Neural cell (in vitro differentiated cells): ENCODE results near the gene INO80E. TPM values are rescaled to one million over a fixed set of nuclear protein-coding genes. Genes with fewer than 3 reads are reported as not detected.

Experiments used
- H2AFZ ChIP-seq: fragments of 200-600, 300-800 bp; sonication (generic), shearing (Covaris generic); 2 replicates; pipeline ENCODE4 v1.6.0; 2014; ENCODE audit warnings: low read depth, mild to moderate bottlenecking, antibody characterized with exemption, low read length, moderate library complexity
- H3F3A ChIP-seq: fragments of 200-600 bp; shearing (Covaris generic); 2 replicates; pipeline ENCODE4 v1.6.1; 2016; ENCODE audit warnings: mild to moderate bottlenecking, moderate library complexity, mixed read lengths, antibody characterized with exemption, low read length; ENCODE audit not compliant: insufficient read depth, poor library complexity, severe bottlenecking
- H3K27ac ChIP-seq: fragments of 200-600, 300-800 bp; sonication (generic), shearing (Covaris generic); 2 replicates; pipeline ENCODE4 v1.5.1; 2014; ENCODE audit warnings: mild to moderate bottlenecking, low read length, moderate library complexity
- H3K27me3 ChIP-seq: fragments of 300-800, 200-600 bp; sonication (generic), shearing (Covaris generic); 2 replicates; pipeline ENCODE4 v1.6.0; 2014; ENCODE audit warnings: mild to moderate bottlenecking, low read depth, low read length, moderate library complexity; ENCODE audit not compliant: insufficient read depth
- H3K36me3 ChIP-seq: fragments of 300-800, 200-600 bp; sonication (generic), shearing (Covaris generic); 2 replicates; pipeline ENCODE4 v1.5.1; 2014; ENCODE audit warnings: mild to moderate bottlenecking, antibody characterized with exemption, low read length, moderate library complexity; ENCODE audit not compliant: insufficient read depth
- H3K4me2 ChIP-seq: fragments of 300-800, 200-600 bp; sonication (generic), shearing (Covaris generic); 2 replicates; pipeline ENCODE4 v1.6.0; 2014; ENCODE audit warnings: mild to moderate bottlenecking, low read length
- H3K4me3 ChIP-seq: fragments of 300-800, 200-600 bp; sonication (generic), shearing (Covaris generic); 2 replicates; pipeline ENCODE4 v1.5.1; 2014; ENCODE audit warnings: mild to moderate bottlenecking, low read length, moderate library complexity
- H3K79me2 ChIP-seq: fragments of 200-600 bp; shearing (Covaris generic); replicated peaks from 2 replicates; pipeline ENCODE4 v1.6.0; 2014; ENCODE audit warnings: mild to moderate bottlenecking, low read length, moderate library complexity; ENCODE audit not compliant: insufficient read depth
- H3K9ac ChIP-seq: fragments of 300-800, 200-600 bp; sonication (generic), shearing (Covaris generic); 2 replicates; pipeline ENCODE4 v1.6.1; 2016; ENCODE audit warnings: mild to moderate bottlenecking, low read length, mixed read lengths
- H3K9me2 ChIP-seq: fragments of 200-600 bp; shearing (Covaris generic); 2 replicates; pipeline ENCODE4 v1.6.1; 2016; ENCODE audit warnings: mild to moderate bottlenecking, low read length, mixed read lengths; ENCODE audit not compliant: insufficient read depth
- H3K9me3 ChIP-seq: fragments of 200-600, 300-800 bp; sonication (generic), shearing (Covaris generic); 2 replicates; pipeline ENCODE4 v1.6.1; 2016; ENCODE audit warnings: mild to moderate bottlenecking, mixed run types, low read length, moderate library complexity, mixed read lengths
- H4K20me1 ChIP-seq: fragments of 200-600 bp; shearing (Covaris generic); 2 replicates; pipeline ENCODE4 v1.6.1; 2016; ENCODE audit warnings: mild to moderate bottlenecking, mixed run types; ENCODE audit not compliant: insufficient read depth
- CTCF ChIP-seq: fragments of 450-650 bp; IDR thresholded peaks from 2 replicates; pipeline ENCODE4 v1.5.1; 2014; ENCODE audit warnings: antibody characterized with exemption, mild to moderate bottlenecking, moderate library complexity; ENCODE audit not compliant: poor library complexity, severe bottlenecking
- EP300 ChIP-seq: fragments of 450-650 bp; conservative IDR thresholded peaks from 2 replicates; pipeline ENCODE4 v1.6.1; 2014; ENCODE audit warnings: antibody characterized with exemption, mild to moderate bottlenecking, moderate library complexity; ENCODE audit not compliant: poor library complexity, severe bottlenecking
- EZH2 ChIP-seq: fragments of 200-600, 300-800 bp; shearing (Covaris generic), sonication (generic); IDR thresholded peaks from 2 replicates; pipeline ENCODE4 v1.6.1; 2014; ENCODE audit warnings: antibody characterized with exemption, low read length, borderline replicate concordance, mild to moderate bottlenecking; ENCODE audit not compliant: insufficient read depth, poor library complexity, severe bottlenecking
- MXI1 ChIP-seq: fragments of 450-650 bp; conservative IDR thresholded peaks from 2 replicates; pipeline ENCODE4 v1.6.1; 2014; ENCODE audit warnings: antibody characterized with exemption, mild to moderate bottlenecking; ENCODE audit not compliant: poor library complexity, severe bottlenecking
- POLR2AphosphoS5 ChIP-seq: IDR thresholded peaks from 2 replicates; pipeline ENCODE4 v1.6.1; 2012
- RAD21 ChIP-seq: fragments of 450-650 bp; conservative IDR thresholded peaks from 2 replicates; pipeline ENCODE4 v1.6.1; 2014; ENCODE audit warnings: antibody characterized with exemption, mild to moderate bottlenecking, moderate library complexity
- REST ChIP-seq: IDR thresholded peaks from 2 replicates; pipeline ENCODE4 v1.6.1; 2012; ENCODE audit warnings: borderline replicate concordance
- SMC3 ChIP-seq: fragments of 450-650 bp; conservative IDR thresholded peaks from 2 replicates; pipeline ENCODE4 v1.6.1; 2014; ENCODE audit warnings: antibody characterized with exemption, mild to moderate bottlenecking, moderate library complexity; ENCODE audit not compliant: poor library complexity
- TAF1 ChIP-seq: IDR thresholded peaks from 2 replicates; pipeline ENCODE4 v1.6.1; 2012; ENCODE audit warnings: low read depth
- polyA plus RNA-seq: library from polyadenylated mRNA; depleted of rRNA; stranded (reverse); fragments of >200 nt; gene quantifications from 2 replicates; pipeline ENCODE4 v1.2.3, GENCODE V29; 2014

The INO80E gene
- polyA plus RNA-seq, 1 donor from 2014 or later = 130 TPM

- Histone ChIP-seq H3K27me3 (no peaks in the 10 kb centered on the region), H3K9ac (no peak overlapping the region), H3K9me3 (no peaks in the 10 kb centered on the region), H3K4me2 (no peak overlapping the region), H2AFZ (no peak overlapping the region), H3K36me3 (no peaks in the 10 kb centered on the region), H4K20me1 (no peaks in the 10 kb centered on the region), H3K79me2 (peaks cover 3% of the 10 kb centered on the region), H3F3A (no peaks in the 10 kb centered on the region), H3K4me3 (no peak overlapping the region), H3K9me2 (no peaks in the 10 kb centered on the region), H3K27ac (no peak overlapping the region)
- TF ChIP-seq SMC3 = no peak
- TF ChIP-seq REST = no peak
- TF ChIP-seq EZH2 = no peak
- TF ChIP-seq EP300 = no peak
- no peak for TF ChIP-seq MXI1
- no peak for TF ChIP-seq POLR2AphosphoS5
- TF ChIP-seq TAF1 = no peak
- TF ChIP-seq RAD21 = no peak
- TF ChIP-seq CTCF = no peak
Measured at GRCh38 chr16:30026449-30026848, 30.4 kb downstream of the INO80E start.

- Histone ChIP-seq H3K27me3 (no peaks in the 10 kb centered on the region), H3K9ac (no peak overlapping the region), H3F3A (no peaks in the 10 kb centered on the region), H4K20me1 (no peaks in the 10 kb centered on the region), H3K36me3 (no peaks in the 10 kb centered on the region), H3K4me3 (peak overlapping the region; percentile 92), H3K4me2 (no peak overlapping the region), H3K79me2 (peaks cover 8% of the 10 kb centered on the region), H3K27ac (no peak overlapping the region), H3K9me2 (no peaks in the 10 kb centered on the region), H2AFZ (no peak overlapping the region), H3K9me3 (no peaks in the 10 kb centered on the region)
- TF ChIP-seq RAD21 = no peak
- TF ChIP-seq POLR2AphosphoS5 = no peak
- no peak for TF ChIP-seq MXI1
- no peak for TF ChIP-seq TAF1
- TF ChIP-seq EP300 = no peak
Measured at GRCh38 chr16:30027588-30028437, 31.8 kb downstream of the INO80E start.
